ENCODE measurements around the gene OR1A2. TPM values are rescaled to one million over a fixed set of nuclear protein-coding genes. Genes with fewer than 3 reads are reported as not detected.

The OR1A2 gene, protein sequence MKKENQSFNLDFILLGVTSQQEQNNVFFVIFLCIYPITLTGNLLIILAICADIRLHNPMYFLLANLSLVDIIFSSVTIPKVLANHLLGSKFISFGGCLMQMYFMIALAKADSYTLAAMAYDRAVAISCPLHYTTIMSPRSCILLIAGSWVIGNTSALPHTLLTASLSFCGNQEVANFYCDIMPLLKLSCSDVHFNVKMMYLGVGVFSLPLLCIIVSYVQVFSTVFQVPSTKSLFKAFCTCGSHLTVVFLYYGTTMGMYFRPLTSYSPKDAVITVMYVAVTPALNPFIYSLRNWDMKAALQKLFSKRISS
- total RNA-seq: not detected in 2 replicates
- long read RNA-seq: 0 reads

DNA sequence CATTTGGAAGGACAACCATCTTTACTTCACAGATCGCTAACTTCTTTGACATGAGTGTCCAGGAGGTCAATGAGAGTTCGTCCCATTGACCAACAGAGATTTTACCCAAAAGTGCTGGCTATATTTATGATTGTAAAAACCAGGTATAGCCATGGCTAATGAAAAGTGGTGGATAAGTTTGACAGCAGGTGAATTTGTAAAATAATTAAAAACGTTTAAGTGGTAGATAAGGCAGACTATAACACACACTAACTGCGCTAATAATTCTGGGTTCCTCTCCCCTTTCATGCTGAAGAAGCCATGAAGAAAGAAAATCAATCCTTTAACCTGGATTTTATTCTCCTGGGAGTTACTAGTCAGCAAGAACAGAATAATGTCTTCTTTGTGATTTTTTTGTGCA is at the start of gene OR1A2:
Gene OR1A2, plus strand, starts transcription at position 301 of the 400 bp plus-strand sequence. Its CDS starts 0 bp downstream, at position 301.
- Mint-ChIP-seq H3K36me3 (ENCODE audit: unreplicated experiment) (no peaks in the 10 kb centered on the region), H3K27ac (ENCODE audit: unreplicated experiment) (no peak within 1 kb of the TSS), H3K27me3 (ENCODE audit: unreplicated experiment) (no peaks in the 10 kb centered on the region), H3K4me3 (ENCODE audit: unreplicated experiment) (no peak within 1 kb of the TSS), H3K4me1 (ENCODE audit: unreplicated experiment) (no peaks in the 10 kb centered on the region), H3K9me3 (ENCODE audit: unreplicated experiment) (peaks cover 11% of the 10 kb centered on the region)
- TF ChIP-seq, protein P1, sequence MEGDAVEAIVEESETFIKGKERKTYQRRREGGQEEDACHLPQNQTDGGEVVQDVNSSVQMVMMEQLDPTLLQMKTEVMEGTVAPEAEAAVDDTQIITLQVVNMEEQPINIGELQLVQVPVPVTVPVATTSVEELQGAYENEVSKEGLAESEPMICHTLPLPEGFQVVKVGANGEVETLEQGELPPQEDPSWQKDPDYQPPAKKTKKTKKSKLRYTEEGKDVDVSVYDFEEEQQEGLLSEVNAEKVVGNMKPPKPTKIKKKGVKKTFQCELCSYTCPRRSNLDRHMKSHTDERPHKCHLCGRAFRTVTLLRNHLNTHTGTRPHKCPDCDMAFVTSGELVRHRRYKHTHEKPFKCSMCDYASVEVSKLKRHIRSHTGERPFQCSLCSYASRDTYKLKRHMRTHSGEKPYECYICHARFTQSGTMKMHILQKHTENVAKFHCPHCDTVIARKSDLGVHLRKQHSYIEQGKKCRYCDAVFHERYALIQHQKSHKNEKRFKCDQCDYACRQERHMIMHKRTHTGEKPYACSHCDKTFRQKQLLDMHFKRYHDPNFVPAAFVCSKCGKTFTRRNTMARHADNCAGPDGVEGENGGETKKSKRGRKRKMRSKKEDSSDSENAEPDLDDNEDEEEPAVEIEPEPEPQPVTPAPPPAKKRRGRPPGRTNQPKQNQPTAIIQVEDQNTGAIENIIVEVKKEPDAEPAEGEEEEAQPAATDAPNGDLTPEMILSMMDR (IDR thresholded peaks at IDR 0.05): no peak
- no peak for DNase-seq (ENCODE audit: extremely low spot score, unreplicated experiment)

DNA sequence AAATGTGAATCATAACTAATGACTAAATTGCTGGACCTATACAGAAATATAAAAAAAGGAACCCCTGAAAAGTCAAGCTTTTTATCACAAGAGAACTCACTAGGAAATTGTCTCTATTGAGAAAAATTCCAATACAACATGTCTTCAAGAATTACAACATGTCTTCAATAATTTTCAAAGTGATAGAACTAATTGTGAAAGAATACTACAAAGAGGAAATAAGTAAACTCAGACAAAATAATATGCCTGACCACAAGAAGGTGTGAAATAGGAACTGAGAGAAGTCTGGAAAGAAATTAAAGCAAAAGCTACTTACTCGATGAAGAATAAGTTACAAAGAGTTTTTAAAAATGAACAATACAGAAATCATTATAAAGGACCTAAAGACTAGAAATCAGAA is 40.1 kb upstream of the OR1A2 start:
- H3K4me3 Mint-ChIP-seq (ENCODE audit: unreplicated experiment): no peak overlapping the region
- H3K9me3 Mint-ChIP-seq (ENCODE audit: unreplicated experiment): no peaks in the 10 kb centered on the region
- DNase-seq (ENCODE audit: extremely low spot score, unreplicated experiment): no peak
- H3K27ac Mint-ChIP-seq (ENCODE audit: unreplicated experiment): no peak overlapping the region
- no peaks in the 10 kb centered on the region for H3K4me1 Mint-ChIP-seq (ENCODE audit: unreplicated experiment)
- no peaks in the 10 kb centered on the region for H3K36me3 Mint-ChIP-seq (ENCODE audit: unreplicated experiment)
- peaks cover 17% of the 10 kb centered on the region for H3K27me3 Mint-ChIP-seq (ENCODE audit: unreplicated experiment)
- TF ChIP-seq, protein P1 (IDR thresholded peaks at IDR 0.05): no peak

DNA sequence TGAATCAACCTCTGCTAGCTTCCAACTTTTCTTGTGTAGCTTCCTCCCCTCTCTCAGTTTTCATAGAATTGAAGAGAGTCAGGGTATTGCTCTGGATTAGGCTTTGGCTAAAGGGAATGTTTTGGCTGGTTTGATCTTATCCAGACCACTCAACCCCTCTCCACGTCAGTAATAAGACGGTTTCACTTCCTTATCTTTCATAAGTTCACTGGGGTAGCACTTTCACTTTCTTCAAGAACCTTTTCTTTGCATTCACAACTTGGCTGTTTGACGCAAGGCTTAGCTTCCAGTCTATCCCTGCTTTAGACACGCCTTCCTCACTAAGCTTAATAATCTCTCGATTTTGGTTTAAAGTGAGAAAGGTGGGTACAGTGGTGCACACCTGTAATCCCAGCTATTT is 29.7 kb upstream of the OR1A2 start:
- TF ChIP-seq, protein P1 (IDR thresholded peaks at IDR 0.05): no peak

DNA sequence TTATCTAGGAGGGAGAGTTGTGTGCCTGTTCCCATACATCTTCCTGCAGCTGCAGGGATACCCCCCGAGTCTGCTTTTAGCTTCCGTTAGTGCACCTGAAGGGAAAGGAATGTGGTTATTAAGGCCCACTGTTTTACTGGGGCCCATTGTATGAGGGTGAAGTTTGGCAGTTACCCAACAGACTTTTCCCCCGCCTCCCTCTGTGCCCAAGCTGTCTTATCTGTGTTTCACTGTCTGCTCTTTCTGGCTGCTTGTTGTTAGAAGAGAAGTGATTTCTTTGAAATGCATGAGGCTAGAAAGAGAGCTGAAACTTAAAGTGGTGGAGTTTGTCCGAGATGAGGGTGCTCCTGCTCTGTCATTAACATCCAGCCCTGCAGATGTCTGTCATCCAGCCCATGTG is 7.4 kb upstream of the OR1A2 start:
- no peak overlapping the region for H3K27ac Mint-ChIP-seq (ENCODE audit: unreplicated experiment)
- H3K4me1 Mint-ChIP-seq (ENCODE audit: unreplicated experiment): no peaks in the 10 kb centered on the region
- H3K27me3 Mint-ChIP-seq (ENCODE audit: unreplicated experiment): no peaks in the 10 kb centered on the region
- no peaks in the 10 kb centered on the region for H3K9me3 Mint-ChIP-seq (ENCODE audit: unreplicated experiment)
- no peak for DNase-seq (ENCODE audit: extremely low spot score, unreplicated experiment)
- H3K4me3 Mint-ChIP-seq (ENCODE audit: unreplicated experiment): no peak overlapping the region
- TF ChIP-seq, protein P1 (IDR thresholded peaks at IDR 0.05): no peak
- no peaks in the 10 kb centered on the region for H3K36me3 Mint-ChIP-seq (ENCODE audit: unreplicated experiment)

More for the DNA sequence above, 29.7 kb upstream of the OR1A2 start:
- Mint-ChIP-seq H3K27me3 (ENCODE audit: unreplicated experiment) (no peaks in the 10 kb centered on the region), H3K4me3 (ENCODE audit: unreplicated experiment) (no peak overlapping the region), H3K27ac (ENCODE audit: unreplicated experiment) (no peak overlapping the region), H3K9me3 (ENCODE audit: unreplicated experiment) (no peaks in the 10 kb centered on the region), H3K4me1 (ENCODE audit: unreplicated experiment) (no peaks in the 10 kb centered on the region), H3K36me3 (ENCODE audit: unreplicated experiment) (no peaks in the 10 kb centered on the region)
- no peak for DNase-seq (ENCODE audit: extremely low spot score, unreplicated experiment)

DNA sequence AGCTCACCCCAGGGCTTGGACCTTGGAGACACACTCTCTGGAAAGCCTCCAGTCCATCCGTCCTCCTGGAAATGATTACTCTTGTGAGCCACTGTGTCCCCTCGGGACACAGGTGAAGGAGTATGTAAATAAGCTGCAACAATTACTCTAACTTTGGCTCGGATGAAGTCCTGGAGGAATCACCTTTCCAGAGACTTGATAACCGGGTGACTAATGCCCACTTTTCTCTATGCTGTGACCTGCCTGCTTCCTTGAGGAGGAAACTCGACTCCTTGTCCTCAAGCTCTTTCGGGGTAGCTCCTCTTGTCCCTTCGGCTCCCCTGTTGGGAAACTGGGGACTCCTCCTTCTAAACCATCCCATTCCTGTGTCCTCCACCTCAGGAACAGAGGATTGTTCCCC is 10.0 kb downstream of the OR1A2 start, which contains the start of gene OR1A1:
Gene OR1A1, plus strand, starts transcription at position 301 of the 400 bp plus-strand sequence. CDS start 7,954 bp downstream, outside the sequence.
- H3K9me3 Mint-ChIP-seq (ENCODE audit: unreplicated experiment): peaks cover 9% of the 10 kb centered on the region
- H3K27me3 Mint-ChIP-seq (ENCODE audit: unreplicated experiment): no peaks in the 10 kb centered on the region
- no peaks in the 10 kb centered on the region for H3K4me1 Mint-ChIP-seq (ENCODE audit: unreplicated experiment)

More for the DNA sequence above, 10.0 kb downstream of the OR1A2 start, which contains the start of gene OR1A1:
- no peak within 1 kb of the TSS for H3K27ac Mint-ChIP-seq (ENCODE audit: unreplicated experiment)
- H3K4me3 Mint-ChIP-seq (ENCODE audit: unreplicated experiment): no peak within 1 kb of the TSS
- TF ChIP-seq, protein P1 (IDR thresholded peaks at IDR 0.05): no peak
- DNase-seq (ENCODE audit: extremely low spot score, unreplicated experiment): no peak
- H3K36me3 Mint-ChIP-seq (ENCODE audit: unreplicated experiment): no peaks in the 10 kb centered on the region

Measured in osteocyte (in vitro differentiated cells).